Measurements from ENCODE around the gene CNTNAP2.

DNA sequence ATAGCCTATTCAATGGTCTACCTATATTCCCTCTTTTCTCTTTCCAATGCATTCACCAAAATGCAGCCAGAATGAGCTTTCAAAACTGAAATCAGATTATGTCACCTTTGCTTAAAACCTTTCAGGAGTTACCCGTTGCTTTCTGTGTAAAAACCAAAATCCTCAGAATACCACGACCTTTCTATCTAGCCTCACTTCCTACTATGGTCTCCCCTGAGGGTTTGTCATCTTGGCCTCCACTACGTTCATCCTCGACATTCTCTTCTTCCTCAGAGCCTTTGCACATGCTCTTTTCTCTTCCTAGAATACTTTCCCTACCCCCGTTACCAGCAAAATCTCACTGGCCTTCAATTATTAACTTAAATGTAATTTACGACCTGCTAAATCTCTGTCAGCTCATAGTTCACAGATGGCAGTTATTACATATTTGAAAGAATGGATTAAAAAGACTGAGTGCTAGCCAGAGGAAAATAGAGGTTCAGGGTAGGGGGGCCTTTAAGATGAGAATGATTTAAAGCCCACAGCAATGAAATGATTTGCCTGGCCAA, 2093.1 kb downstream of the CNTNAP2 start:
- TF ChIP-seq POLR2A (IDR thresholded peaks at IDR 0.05) = no peak
- TF ChIP-seq, protein P1, sequence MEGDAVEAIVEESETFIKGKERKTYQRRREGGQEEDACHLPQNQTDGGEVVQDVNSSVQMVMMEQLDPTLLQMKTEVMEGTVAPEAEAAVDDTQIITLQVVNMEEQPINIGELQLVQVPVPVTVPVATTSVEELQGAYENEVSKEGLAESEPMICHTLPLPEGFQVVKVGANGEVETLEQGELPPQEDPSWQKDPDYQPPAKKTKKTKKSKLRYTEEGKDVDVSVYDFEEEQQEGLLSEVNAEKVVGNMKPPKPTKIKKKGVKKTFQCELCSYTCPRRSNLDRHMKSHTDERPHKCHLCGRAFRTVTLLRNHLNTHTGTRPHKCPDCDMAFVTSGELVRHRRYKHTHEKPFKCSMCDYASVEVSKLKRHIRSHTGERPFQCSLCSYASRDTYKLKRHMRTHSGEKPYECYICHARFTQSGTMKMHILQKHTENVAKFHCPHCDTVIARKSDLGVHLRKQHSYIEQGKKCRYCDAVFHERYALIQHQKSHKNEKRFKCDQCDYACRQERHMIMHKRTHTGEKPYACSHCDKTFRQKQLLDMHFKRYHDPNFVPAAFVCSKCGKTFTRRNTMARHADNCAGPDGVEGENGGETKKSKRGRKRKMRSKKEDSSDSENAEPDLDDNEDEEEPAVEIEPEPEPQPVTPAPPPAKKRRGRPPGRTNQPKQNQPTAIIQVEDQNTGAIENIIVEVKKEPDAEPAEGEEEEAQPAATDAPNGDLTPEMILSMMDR (IDR thresholded peaks at IDR 0.05) = no peak
